Vagina (tissue), 2 donors: ENCODE results near the gene SCUBE1.

ENCODE experiments used
- CTCF ChIP-seq, 3 experiments: fragments of 450-650 bp in 2 of 3; fragments of 200-600 bp in 1 of 3; sonication (generic) in 1 of 3; IDR thresholded peaks; one replicate each; pipeline ENCODE4 v1.5.1; 2017 to 2019; ENCODE audit warnings: antibody characterized with exemption in 3 of 3, mild to moderate bottlenecking in 2 of 3, moderate library complexity in 2 of 3
- POLR2A ChIP-seq, 2 donors: fragments of 450-650 bp; IDR thresholded peaks; one replicate each; pipeline ENCODE4 v1.6.1; 2017; ENCODE audit warnings: antibody characterized with exemption in 2 of 2, mild to moderate bottlenecking in 2 of 2, moderate library complexity in 2 of 2
- POLR2AphosphoS5 ChIP-seq, 2 donors: sonication (generic); formaldehyde crosslinking; IDR thresholded peaks; one replicate each; pipeline ENCODE4 v1.9.0; 2017; ENCODE audit warnings: antibody characterized with exemption in 2 of 2, mild to moderate bottlenecking in 2 of 2, low read depth in 1 of 2; ENCODE audit not compliant: insufficient read depth in 1 of 2

DNA sequence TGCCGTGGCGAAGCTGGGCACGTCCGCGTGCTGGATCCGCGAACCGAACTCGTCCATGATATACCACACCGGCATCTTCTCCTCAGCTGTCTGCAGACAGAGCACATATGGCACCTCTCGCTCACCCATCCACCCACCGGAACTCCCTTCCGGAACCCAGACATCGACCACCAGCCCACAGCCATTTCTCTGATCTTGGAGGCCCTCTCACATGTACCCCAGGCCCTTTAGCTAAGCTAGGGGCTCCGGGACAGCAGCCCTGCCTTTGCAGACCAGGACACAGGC lies 163.3 kb downstream of the SCUBE1 start:
- no peak for TF ChIP-seq CTCF (IDR thresholded peaks at IDR 0.05)
- TF ChIP-seq POLR2AphosphoS5 (IDR thresholded peaks at IDR 0.05; ENCODE audit: insufficient read depth in 1 of 2, low read depth in 1 of 2): no peak
- no peak for TF ChIP-seq POLR2A (IDR thresholded peaks at IDR 0.05)
